GM12878 (cell line): Measurements from ENCODE around the gene TGFBRAP1. TPM values are rescaled to one million over a fixed set of nuclear protein-coding genes. Genes with fewer than 3 reads are reported as not detected.

Experiments used
- BMI1 ChIP-seq: fragments of 450-650 bp; IDR thresholded peaks from 2 replicates; pipeline ENCODE4 v1.6.1; 2016; ENCODE audit warnings: mild to moderate bottlenecking, moderate library complexity, borderline replicate concordance
- CBX5 ChIP-seq: sonication (generic); IDR thresholded peaks from 2 replicates; pipeline ENCODE4 v1.6.1; 2016; ENCODE audit warnings: low read depth, moderate library complexity, mild to moderate bottlenecking, inconsistent platforms
- EZH2 ChIP-seq: IDR thresholded peaks from 2 replicates; pipeline ENCODE4 v1.6.1; 2012; ENCODE audit warnings: low read depth, mild to moderate bottlenecking, control low read depth, inconsistent platforms, low read length, borderline replicate concordance; ENCODE audit not compliant: control insufficient read depth
- IKZF2 ChIP-seq, 2 experiments: fragments of 450-650 bp; IDR thresholded peaks; 2 replicates each; pipeline ENCODE4 v1.6.1; 2017; ENCODE audit warnings: mild to moderate bottlenecking in 2 of 2, moderate library complexity in 2 of 2
- IRF5 ChIP-seq: fragments of 450-650 bp; IDR thresholded peaks from 2 replicates; pipeline ENCODE4 v1.6.1; 2017; ENCODE audit warnings: borderline replicate concordance
- KAT2A ChIP-seq: conservative IDR thresholded peaks from 2 replicates; pipeline ENCODE4 v1.6.1; 2011; ENCODE audit warnings: low read depth, low read length; ENCODE audit not compliant: control insufficient read depth
- MAX ChIP-seq: IDR thresholded peaks from 2 replicates; pipeline ENCODE4 v1.6.1; 2012; ENCODE audit warnings: low read depth, low read length, improper control_type of control experiment
- NRF1 ChIP-seq: conservative IDR thresholded peaks from 2 replicates; pipeline ENCODE4 v1.6.1; 2011; ENCODE audit warnings: mild to moderate bottlenecking, low read depth, low read length, improper control_type of control experiment
- PRDM15 ChIP-seq: fragments of 450-650 bp; formaldehyde crosslinking; IDR thresholded peaks from 2 replicates; pipeline ENCODE4 v1.4.0; 2020; ENCODE audit warnings: mild to moderate bottlenecking, moderate library complexity
- RAD21 ChIP-seq: IDR thresholded peaks from 2 replicates; pipeline ENCODE4 v1.6.1; 2011; ENCODE audit warnings: mild to moderate bottlenecking, low read depth, low read length, moderate library complexity; ENCODE audit not compliant: insufficient read depth
- SMARCA5 ChIP-seq: fragments of 450-650 bp; IDR thresholded peaks from 2 replicates; pipeline ENCODE4 v1.6.1; 2017; ENCODE audit warnings: mild to moderate bottlenecking
- ZBTB4 ChIP-seq: fragments of 450-650 bp; formaldehyde crosslinking; IDR thresholded peaks from 2 replicates; pipeline ENCODE4 v1.4.0; 2022; ENCODE audit warnings: mild to moderate bottlenecking, moderate library complexity
- ZNF384 ChIP-seq: IDR thresholded peaks from 2 replicates; pipeline ENCODE4 v1.6.1; 2012; ENCODE audit warnings: low read depth, mild to moderate bottlenecking, low read length, improper control_type of control experiment, borderline replicate concordance
- ZNF687 ChIP-seq: fragments of 450-650 bp; IDR thresholded peaks from 2 replicates; pipeline ENCODE4 v1.6.1; 2017; ENCODE audit warnings: mild to moderate bottlenecking, moderate library complexity
- polyA plus RNA-seq, 11 experiments: library from polyadenylated mRNA; depleted of rRNA in 4 of 11; unstranded in 6 of 11; stranded (reverse) in 5 of 11; fragments of >200 nt; fragmentation: Nextera tagmentation in 4 of 11; fragmentation: Illumina TruSeq in 1 of 11; extraction: Ambion mirVana in 4 of 11; extraction: Trizol in 1 of 11; gene quantifications; 1 replicate in 1 of 11; 2 replicates in 10 of 11; pipeline versions ENCODE4 v1.2.1 to v1.2.3, GENCODE V29; 2011 to 2016; ENCODE audit warnings: inconsistent platforms in 2 of 11, missing spikeins in 2 of 11, low read depth in 1 of 11
- total RNA-seq, 4 experiments: library from RNA; depleted of rRNA in 3 of 4; stranded (reverse); fragments of >200 nt in 3 of 4; fragmentation: Illumina TruSeq in 1 of 4; extraction: Trizol in 1 of 4; gene quantifications; 2 replicates each; pipeline versions ENCODE4 v1.2.1 to v1.2.3, GENCODE V29; 2013 to 2021

The TGFBRAP1 gene
- total and polyA plus RNA-seq, 10 of the 15 experiments (the other 5 are each of a cell fraction or from before 2014, with no cell fraction given) = 7.9 to 37.4 (median 23.7) TPM

GRCh38 chr2:105369777-105370690 lies 40.5 kb upstream of the TGFBRAP1 start (continued):
- TF ChIP-seq IRF5 = no peak
- TF ChIP-seq IKZF2 (IDR thresholded peaks at IDR 0.05) = no peak
- TF ChIP-seq RAD21 = peak; percentile 90
- peak; percentile 45; the same call in 1 of the 2 replicates for TF ChIP-seq MAX
- TF ChIP-seq CBX5 = no peak
- TF ChIP-seq PRDM15 (CRISPR knock-in tag) = no peak
- TF ChIP-seq SMARCA5 = peak; percentile 29; the same call in 1 of the 2 replicates
- no peak for TF ChIP-seq ZNF384
- no peak for TF ChIP-seq EZH2
- no peak for TF ChIP-seq ZNF687
- no peak for TF ChIP-seq NRF1
- no peak for TF ChIP-seq BMI1
- no peak for TF ChIP-seq KAT2A
- TF ChIP-seq ZBTB4 (CRISPR knock-in tag) = no peak
